ENCODE data around the gene URAD.

Gene URAD

GRCh38 chr13:27969866-27970229 lies 18.6 kb downstream of the URAD start:
- Histone ChIP-seq H3K4me1 (ENCODE audit: control insufficient read depth, insufficient read depth, low read length, poor library complexity, severe bottlenecking) (peaks cover 18% of the 10 kb centered on the region), H3K4me3 (ENCODE audit: extremely low read depth, insufficient read depth, low read length, poor library complexity, severe bottlenecking) (no peak overlapping the region), H3K36me3 (ENCODE audit: control insufficient read depth, insufficient read depth, low read length) (no peaks in the 10 kb centered on the region), H3K9me3 (ENCODE audit: control insufficient read depth, low read length) (no peaks in the 10 kb centered on the region), H3K27ac (ENCODE audit: low read depth, low read length, severe bottlenecking) (no peak overlapping the region)
- WGBS, 2 experiments (ENCODE audit: insufficient coverage in 2 of 2), result 8 to 19% methylated on average over 3 to 4 of the region's 7 CpGs

- H3K9me3 ChIP-seq (ENCODE audit: control insufficient read depth, low read length), result no peaks in the 10 kb centered on the region
- 0 to 1% methylated on average over 17 to 24 of the region's 34 CpGs for WGBS, 2 experiments (ENCODE audit: insufficient coverage in 2 of 2)
- no peaks in the 10 kb centered on the region for H3K36me3 ChIP-seq (ENCODE audit: control insufficient read depth, insufficient read depth, low read length)
- H3K4me1 ChIP-seq (ENCODE audit: control insufficient read depth, insufficient read depth, low read length, poor library complexity, severe bottlenecking), result peaks cover 18% of the 10 kb centered on the region
- H3K27ac ChIP-seq (ENCODE audit: low read depth, low read length, severe bottlenecking), result peak within 1 kb of the TSS; percentile 33
- peak within 1 kb of the TSS; percentile 38 for H3K4me3 ChIP-seq (ENCODE audit: extremely low read depth, insufficient read depth, low read length, poor library complexity, severe bottlenecking)
Observed at GRCh38 chr13:27969082-27969865, 19.2 kb downstream of the URAD start, which contains the start of gene CDX2. TSS of gene CDX2 (minus strand) at chr13:27969315. CDS start at chr13:27969006, 309 bp downstream.

- Histone ChIP-seq H3K4me3 (ENCODE audit: extremely low read depth, insufficient read depth, low read length, poor library complexity, severe bottlenecking) (peak overlapping the region; percentile 38), H3K4me1 (ENCODE audit: control insufficient read depth, insufficient read depth, low read length, poor library complexity, severe bottlenecking) (peaks cover 18% of the 10 kb centered on the region), H3K27ac (ENCODE audit: low read depth, low read length, severe bottlenecking) (no peak overlapping the region), H3K9me3 (ENCODE audit: control insufficient read depth, low read length) (no peaks in the 10 kb centered on the region), H3K36me3 (ENCODE audit: control insufficient read depth, insufficient read depth, low read length) (no peaks in the 10 kb centered on the region)
- WGBS, 2 experiments (ENCODE audit: insufficient coverage in 2 of 2), result 1% methylated on average over 75 to 78 of the region's 86 CpGs
Observed at GRCh38 chr13:27968316-27969081, 20.0 kb downstream of the URAD start.

- peak overlapping the region; percentile 38 for H3K4me3 ChIP-seq (ENCODE audit: extremely low read depth, insufficient read depth, low read length, poor library complexity, severe bottlenecking)
- H3K36me3 ChIP-seq (ENCODE audit: control insufficient read depth, insufficient read depth, low read length), result no peaks in the 10 kb centered on the region
- no peak overlapping the region for H3K27ac ChIP-seq (ENCODE audit: low read depth, low read length, severe bottlenecking)
- WGBS, 2 experiments (ENCODE audit: insufficient coverage in 2 of 2), result 1 to 2% methylated on average over 28 to 31 of the region's 33 CpGs
- no peaks in the 10 kb centered on the region for H3K9me3 ChIP-seq (ENCODE audit: control insufficient read depth, low read length)
- H3K4me1 ChIP-seq (ENCODE audit: control insufficient read depth, insufficient read depth, low read length, poor library complexity, severe bottlenecking), result peaks cover 18% of the 10 kb centered on the region
Observed at GRCh38 chr13:27967736-27968315, 20.7 kb downstream of the URAD start.

- H3K4me1 ChIP-seq (ENCODE audit: control insufficient read depth, insufficient read depth, low read length, poor library complexity, severe bottlenecking), result peaks cover 19% of the 10 kb centered on the region
- WGBS, 2 experiments (ENCODE audit: insufficient coverage in 2 of 2), result 0 to 3% methylated on average over 8 to 15 of the region's 18 CpGs
- no peak overlapping the region for H3K27ac ChIP-seq (ENCODE audit: low read depth, low read length, severe bottlenecking)
- H3K9me3 ChIP-seq (ENCODE audit: control insufficient read depth, low read length), result no peaks in the 10 kb centered on the region
- peak overlapping the region; percentile 38 for H3K4me3 ChIP-seq (ENCODE audit: extremely low read depth, insufficient read depth, low read length, poor library complexity, severe bottlenecking)
- H3K36me3 ChIP-seq (ENCODE audit: control insufficient read depth, insufficient read depth, low read length), result no peaks in the 10 kb centered on the region
Observed at GRCh38 chr13:27967203-27967735, 21.2 kb downstream of the URAD start.

GRCh38 chr13:27966641-27967202 lies 21.8 kb downstream of the URAD start:
- Histone ChIP-seq H3K27ac (ENCODE audit: low read depth, low read length, severe bottlenecking) (no peak overlapping the region), H3K4me3 (ENCODE audit: extremely low read depth, insufficient read depth, low read length, poor library complexity, severe bottlenecking) (peak overlapping the region; percentile 38), H3K9me3 (ENCODE audit: control insufficient read depth, low read length) (no peaks in the 10 kb centered on the region), H3K36me3 (ENCODE audit: control insufficient read depth, insufficient read depth, low read length) (no peaks in the 10 kb centered on the region), H3K4me1 (ENCODE audit: control insufficient read depth, insufficient read depth, low read length, poor library complexity, severe bottlenecking) (peaks cover 21% of the 10 kb centered on the region)
- 1 to 3% methylated on average over 22 to 25 of the region's 38 CpGs for WGBS, 2 experiments (ENCODE audit: insufficient coverage in 2 of 2)

GRCh38 chr13:27965740-27966640 lies 22.5 kb downstream of the URAD start:
- Histone ChIP-seq H3K4me3 (ENCODE audit: extremely low read depth, insufficient read depth, low read length, poor library complexity, severe bottlenecking) (peak overlapping the region; percentile 38), H3K9me3 (ENCODE audit: control insufficient read depth, low read length) (no peaks in the 10 kb centered on the region), H3K36me3 (ENCODE audit: control insufficient read depth, insufficient read depth, low read length) (no peaks in the 10 kb centered on the region), H3K4me1 (ENCODE audit: control insufficient read depth, insufficient read depth, low read length, poor library complexity, severe bottlenecking) (peaks cover 19% of the 10 kb centered on the region), H3K27ac (ENCODE audit: low read depth, low read length, severe bottlenecking) (no peak overlapping the region)
- WGBS, 2 experiments (ENCODE audit: insufficient coverage in 2 of 2), result 2% methylated on average over 34 to 41 of the region's 45 CpGs

- 13 to 21% methylated on average over 5 to 6 of the region's 7 CpGs for WGBS, 2 experiments (ENCODE audit: insufficient coverage in 2 of 2)
- peak overlapping the region; percentile 38 for H3K4me3 ChIP-seq (ENCODE audit: extremely low read depth, insufficient read depth, low read length, poor library complexity, severe bottlenecking)
- H3K4me1 ChIP-seq (ENCODE audit: control insufficient read depth, insufficient read depth, low read length, poor library complexity, severe bottlenecking), result peaks cover 23% of the 10 kb centered on the region
- H3K27ac ChIP-seq (ENCODE audit: low read depth, low read length, severe bottlenecking), result no peak overlapping the region
- no peaks in the 10 kb centered on the region for H3K36me3 ChIP-seq (ENCODE audit: control insufficient read depth, insufficient read depth, low read length)
- H3K9me3 ChIP-seq (ENCODE audit: control insufficient read depth, low read length), result no peaks in the 10 kb centered on the region
Observed at GRCh38 chr13:27965343-27965739, 23.2 kb downstream of the URAD start.

- Histone ChIP-seq H3K4me1 (ENCODE audit: control insufficient read depth, insufficient read depth, low read length, poor library complexity, severe bottlenecking) (peaks cover 24% of the 10 kb centered on the region), H3K27ac (ENCODE audit: low read depth, low read length, severe bottlenecking) (no peak overlapping the region), H3K4me3 (ENCODE audit: extremely low read depth, insufficient read depth, low read length, poor library complexity, severe bottlenecking) (peak overlapping the region; percentile 38), H3K9me3 (ENCODE audit: control insufficient read depth, low read length) (no peaks in the 10 kb centered on the region), H3K36me3 (ENCODE audit: control insufficient read depth, insufficient read depth, low read length) (no peaks in the 10 kb centered on the region)
- WGBS, 2 experiments (ENCODE audit: insufficient coverage in 2 of 2), result 37 to 42% methylated on average over 5 to 9 of the region's 15 CpGs
Observed at GRCh38 chr13:27964741-27965323, 23.7 kb downstream of the URAD start.
